GM10266 (cell line): ENCODE results near the gene COPS7A.
"Not testable (repeated sequence)": the region's sequence is repeated elsewhere in the genome, so short reads cannot be mapped to it uniquely, and the experiment has no call there.

Experiments used
- DNase-seq: peaks from one replicate; pipeline ENCODE4 v3.0.0; 2012; ENCODE audit errors: extremely low spot score
- CTCF ChIP-seq: IDR thresholded peaks from 2 replicates; pipeline ENCODE4 v1.5.1; 2012; ENCODE audit warnings: mild to moderate bottlenecking, low read depth; ENCODE audit not compliant: control insufficient read depth, insufficient read depth; ENCODE audit errors: missing control alignments

The COPS7A gene

GRCh38 chr12:6703631-6704030, 20.2 kb upstream of the COPS7A start:
- TF ChIP-seq CTCF = no peak
- no peak for DNase-seq

GRCh38 chr12:6708351-6708750, 15.5 kb upstream of the COPS7A start:
- not testable (repeated sequence) for DNase-seq

DNA sequence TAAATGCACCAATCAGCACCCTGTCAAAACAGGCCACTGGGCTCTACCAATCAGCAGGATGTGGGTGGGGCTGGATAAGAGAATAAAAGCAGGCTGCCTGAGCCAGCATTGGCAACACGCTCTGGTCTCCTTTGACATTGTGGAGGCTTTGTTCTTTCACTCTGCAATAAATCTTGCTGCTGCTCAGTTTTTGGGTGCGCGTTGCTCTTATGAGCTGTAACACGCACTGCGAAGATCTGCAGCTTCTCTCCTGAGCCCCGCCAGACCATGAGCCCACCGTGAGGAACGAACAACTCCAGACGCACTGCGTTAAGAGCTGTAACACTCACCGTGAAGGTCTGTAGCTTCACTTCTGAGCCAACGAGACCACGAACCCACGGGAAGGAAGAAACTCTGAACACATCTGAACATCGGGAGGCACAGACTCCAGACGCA, 14.9 kb upstream of the COPS7A start:
- no peak for DNase-seq

DNA sequence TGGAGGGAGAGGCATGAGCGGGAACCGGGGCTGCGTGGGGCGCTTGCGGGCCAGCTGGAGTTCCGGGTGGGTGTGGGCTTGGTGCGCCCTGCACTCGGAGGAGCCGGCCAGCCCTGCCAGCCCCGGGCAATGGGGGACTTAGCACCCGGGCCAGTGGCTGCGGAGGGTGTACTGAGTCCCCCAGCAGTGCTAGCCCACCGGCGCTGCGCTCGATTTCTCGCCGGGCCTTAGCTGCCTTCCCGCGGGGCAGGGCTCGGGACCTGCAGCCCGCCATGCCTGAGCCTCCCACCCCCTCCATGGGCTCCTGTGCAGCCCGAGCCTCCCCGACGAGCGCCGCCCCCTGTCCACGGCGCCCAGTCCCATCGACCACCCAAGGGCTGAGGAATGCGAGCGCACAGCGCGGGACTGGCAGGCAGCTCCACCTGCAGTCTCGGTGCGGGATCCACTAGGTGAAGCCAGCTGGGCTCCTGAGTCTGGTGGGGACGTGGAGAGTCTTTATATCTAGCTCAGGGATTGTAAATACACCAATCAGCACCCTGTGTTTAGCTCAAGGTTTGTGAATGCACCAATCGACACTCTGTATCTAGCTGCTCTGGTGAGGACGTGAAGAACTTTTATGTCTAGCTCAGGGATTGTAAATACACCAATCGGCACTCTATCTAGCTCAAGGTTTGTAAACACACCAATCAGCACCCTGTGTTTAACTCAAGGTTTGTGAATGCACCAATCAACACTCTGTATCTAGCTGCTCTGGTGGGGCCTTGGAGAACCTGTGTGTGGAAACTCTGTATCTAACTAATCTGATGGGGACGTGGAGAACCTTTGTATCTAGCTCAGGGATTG, 7.6 kb upstream of the COPS7A start:
- not testable (repeated sequence) for DNase-seq

More for the DNA sequence above, 14.9 kb upstream of the COPS7A start:
- no peak for TF ChIP-seq CTCF

DNA sequence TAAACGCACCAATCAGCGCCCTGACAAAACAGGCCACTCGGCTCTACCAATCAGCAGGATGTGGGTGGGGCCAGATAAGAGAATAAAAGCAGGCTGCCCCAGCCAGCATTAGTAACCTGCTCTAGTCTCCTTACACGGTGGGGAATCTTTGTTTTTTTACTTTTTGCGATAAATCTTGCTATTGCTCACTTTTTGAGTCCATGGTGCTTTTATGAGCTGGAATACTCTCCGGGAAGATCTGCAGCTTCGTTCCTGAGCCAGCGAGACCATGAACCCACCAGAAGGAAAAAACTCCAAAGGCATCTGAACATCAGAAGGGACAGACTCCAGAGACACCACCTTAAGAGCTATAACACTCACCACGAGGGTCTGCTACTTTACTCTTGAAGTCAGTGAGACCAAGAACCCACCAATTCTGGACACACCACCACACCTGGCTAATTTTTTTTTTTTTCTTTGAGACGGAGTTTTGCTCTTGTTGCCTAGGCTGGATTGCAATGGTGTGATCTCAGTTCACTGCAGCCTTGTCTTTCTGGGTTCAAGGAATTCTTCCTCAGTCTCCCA, 6.9 kb upstream of the COPS7A start:
- TF ChIP-seq CTCF = no peak
- no peak for DNase-seq

DNA sequence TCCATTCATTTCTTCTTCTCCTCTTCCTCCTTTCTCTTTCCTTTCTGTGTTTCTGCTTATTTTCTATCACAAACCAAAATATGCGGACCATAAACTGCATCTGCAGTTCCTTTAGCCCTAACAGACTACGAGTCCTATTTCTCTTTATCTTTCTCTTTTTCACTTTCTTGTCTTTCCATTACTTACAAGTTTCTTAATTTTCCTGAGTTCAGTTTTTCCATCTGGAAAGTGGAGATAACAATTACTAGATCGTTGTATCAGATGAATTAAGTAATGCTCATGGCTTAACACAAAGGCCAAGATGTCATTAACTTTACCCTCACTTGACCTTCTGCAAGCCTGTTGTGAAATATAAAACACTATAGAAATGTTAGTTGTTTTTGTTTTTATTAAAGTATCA, 983 bp upstream of the COPS7A start:
- no peak for DNase-seq
- no peak for TF ChIP-seq CTCF

DNA sequence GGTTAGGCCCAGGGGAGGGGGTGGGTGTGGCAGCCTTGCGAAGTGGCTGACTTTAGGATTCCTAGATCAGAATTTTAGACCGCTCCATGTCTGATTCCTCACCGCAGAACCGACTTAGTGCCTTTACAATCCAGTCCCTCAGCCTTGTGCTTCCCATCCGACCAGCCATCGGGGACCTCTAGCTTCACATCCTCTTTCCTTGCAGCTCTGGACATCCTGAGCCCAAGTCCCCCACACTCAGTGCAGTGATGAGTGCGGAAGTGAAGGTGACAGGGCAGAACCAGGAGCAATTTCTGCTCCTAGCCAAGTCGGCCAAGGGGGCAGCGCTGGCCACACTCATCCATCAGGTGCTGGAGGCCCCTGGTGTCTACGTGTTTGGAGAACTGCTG, 557 bp downstream of the COPS7A start:
- DNase-seq = peak; percentile 39
- TF ChIP-seq CTCF = no peak

GRCh38 chr12:6725350-6725749, 1.5 kb downstream of the COPS7A start:
- no peak for DNase-seq

More at GRCh38 chr12:6725350-6725749, 1.5 kb downstream of the COPS7A start:
- no peak for TF ChIP-seq CTCF
